Muscle layer of duodenum (tissue), 2 donors: ENCODE measurements around the gene GALNT17.
"Not testable (repeated sequence)": the region's sequence is repeated elsewhere in the genome, so short reads cannot be mapped to it uniquely, and the experiment has no call there.

Experiments used
- H3K27ac ChIP-seq: one replicate; pipeline ENCODE4 v1.7.0; 2013; ENCODE audit warnings: mild to moderate bottlenecking, low read length
- H3K27me3 ChIP-seq: one replicate; pipeline ENCODE4 v1.7.0; 2013; ENCODE audit warnings: low read depth, mild to moderate bottlenecking, control low read depth, low read length
- H3K36me3 ChIP-seq, 2 donors: one replicate each; pipeline ENCODE4 v1.7.0; 2013; ENCODE audit warnings: low read length in 2 of 2, control low read depth in 1 of 2, mild to moderate bottlenecking in 1 of 2; ENCODE audit not compliant: insufficient read depth in 2 of 2, control insufficient read depth in 1 of 2
- H3K4me1 ChIP-seq, 2 donors: one replicate each; pipeline ENCODE4 v1.7.0; 2013; ENCODE audit warnings: low read length in 2 of 2, mild to moderate bottlenecking in 2 of 2, control low read depth in 1 of 2, moderate library complexity in 1 of 2; ENCODE audit not compliant: insufficient read depth in 2 of 2, control insufficient read depth in 1 of 2
- H3K4me3 ChIP-seq, 2 donors: one replicate each; pipeline ENCODE4 v1.7.0; 2013; ENCODE audit warnings: low read length in 2 of 2, low read depth in 1 of 2, mild to moderate bottlenecking in 1 of 2
- H3K9me3 ChIP-seq, 2 donors: one replicate each; pipeline ENCODE4 v1.7.0; 2013; ENCODE audit warnings: low read length in 2 of 2, control low read depth in 1 of 2, mild to moderate bottlenecking in 1 of 2; ENCODE audit not compliant: control insufficient read depth in 1 of 2
- donor health status: healthy.

The GALNT17 gene

GRCh38 chr7:71615017-71615416 is 483.1 kb downstream of the GALNT17 start:
- no peaks in the 10 kb centered on the region for H3K36me3 ChIP-seq
- no peak overlapping the region for H3K27ac ChIP-seq
- peaks cover 0 to 26% of the 10 kb centered on the region in 2 donors for H3K4me1 ChIP-seq
- no peaks in the 10 kb centered on the region for H3K27me3 ChIP-seq
- H3K9me3 ChIP-seq, result no peaks in the 10 kb centered on the region
- H3K4me3 ChIP-seq, result no peak overlapping the region

DNA sequence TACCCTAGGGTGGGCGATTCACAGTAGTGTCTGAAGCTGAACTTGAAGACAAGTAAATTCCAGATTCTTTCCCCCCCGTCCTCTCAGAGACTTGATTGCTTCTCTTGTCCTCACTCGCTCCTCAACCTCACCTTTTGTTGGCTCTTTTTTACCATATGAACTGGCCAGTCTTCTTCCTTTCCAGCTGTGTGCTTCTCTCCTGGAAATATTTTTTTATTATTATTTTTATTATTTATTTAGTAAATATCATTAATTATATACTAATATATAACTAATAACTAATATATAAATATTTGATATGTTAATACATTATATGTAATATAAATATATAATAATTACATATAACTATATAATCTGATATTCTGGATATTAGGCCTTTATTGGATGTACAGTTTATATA is 484.3 kb downstream of the GALNT17 start:
- no peaks in the 10 kb centered on the region for H3K36me3 ChIP-seq
- no peaks in the 10 kb centered on the region for H3K9me3 ChIP-seq
- no peak overlapping the region for H3K27ac ChIP-seq
- no peaks in the 10 kb centered on the region for H3K27me3 ChIP-seq
- H3K4me1 ChIP-seq, result peaks cover 0 to 26% of the 10 kb centered on the region in 2 donors
- no peak overlapping the region for H3K4me3 ChIP-seq

DNA sequence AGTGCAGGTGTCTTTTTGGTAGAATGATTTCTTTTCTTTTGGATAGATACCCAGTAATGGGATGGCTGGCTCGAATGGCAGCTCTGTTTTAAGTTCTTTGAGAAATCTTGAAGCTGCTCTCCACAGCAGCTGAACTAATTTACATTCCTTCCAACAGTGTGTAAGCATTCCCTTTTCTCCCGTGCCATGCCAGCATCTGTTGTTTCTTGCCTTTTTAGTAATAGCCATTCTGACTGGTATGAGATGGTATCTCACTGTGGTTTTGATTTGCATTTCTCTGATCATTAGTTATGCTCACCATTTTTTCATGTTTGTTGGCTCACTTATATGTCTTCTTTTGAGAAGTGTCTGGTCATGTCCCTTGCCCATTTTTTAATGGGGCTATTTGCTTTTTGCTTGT is 486.3 kb downstream of the GALNT17 start:
- Histone ChIP-seq H3K9me3 (no peaks in the 10 kb centered on the region), H3K4me3 (no peak overlapping the region), H3K4me1 (peaks cover 0 to 19% of the 10 kb centered on the region in 2 donors), H3K27me3 (no peaks in the 10 kb centered on the region), H3K27ac (no peak overlapping the region), H3K36me3 (no peaks in the 10 kb centered on the region)

DNA sequence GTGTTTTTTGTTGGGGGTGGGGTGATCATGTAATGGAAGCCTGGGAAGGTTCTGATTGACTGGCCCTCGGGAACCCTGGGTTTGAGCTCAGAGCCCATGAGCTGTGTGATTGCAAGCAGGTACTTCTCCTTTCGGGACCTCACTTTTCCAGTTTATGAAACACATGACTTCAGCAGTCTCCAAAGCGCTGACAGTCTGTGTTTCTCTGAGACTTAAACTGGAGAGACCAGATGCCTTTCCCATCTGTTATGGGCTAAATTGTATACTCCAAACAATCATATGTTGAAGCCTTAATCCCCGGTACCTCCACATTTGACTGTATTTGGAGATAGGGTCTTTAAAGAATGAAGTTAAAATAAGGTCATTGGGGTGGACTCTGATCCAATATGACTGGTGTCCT is 493.6 kb downstream of the GALNT17 start:
- no peaks in the 10 kb centered on the region for H3K36me3 ChIP-seq
- no peaks in the 10 kb centered on the region for H3K9me3 ChIP-seq

GRCh38 chr7:71626206-71626605 is 494.3 kb downstream of the GALNT17 start:
- peaks cover 0 to 4% of the 10 kb centered on the region in 2 donors for H3K4me1 ChIP-seq
- no peaks in the 10 kb centered on the region for H3K27me3 ChIP-seq
- H3K4me3 ChIP-seq, result no peak overlapping the region
- H3K9me3 ChIP-seq, result no peaks in the 10 kb centered on the region
- H3K27ac ChIP-seq, result no peak overlapping the region
- no peaks in the 10 kb centered on the region for H3K36me3 ChIP-seq

More for the DNA sequence above, 493.6 kb downstream of the GALNT17 start:
- H3K4me3 ChIP-seq, result no peak overlapping the region
- H3K27me3 ChIP-seq, result no peaks in the 10 kb centered on the region
- H3K4me1 ChIP-seq, result peaks cover 0 to 4% of the 10 kb centered on the region in 2 donors
- H3K27ac ChIP-seq, result no peak overlapping the region

- H3K9me3 ChIP-seq, result no peaks in the 10 kb centered on the region
- H3K4me1 ChIP-seq, result peaks cover 0 to 4% of the 10 kb centered on the region in 2 donors
- H3K4me3 ChIP-seq, result no peak overlapping the region
- H3K27ac ChIP-seq, result no peak overlapping the region
- no peaks in the 10 kb centered on the region for H3K27me3 ChIP-seq
- H3K36me3 ChIP-seq, result no peaks in the 10 kb centered on the region
Measured at GRCh38 chr7:71627651-71628050, 495.7 kb downstream of the GALNT17 start.

DNA sequence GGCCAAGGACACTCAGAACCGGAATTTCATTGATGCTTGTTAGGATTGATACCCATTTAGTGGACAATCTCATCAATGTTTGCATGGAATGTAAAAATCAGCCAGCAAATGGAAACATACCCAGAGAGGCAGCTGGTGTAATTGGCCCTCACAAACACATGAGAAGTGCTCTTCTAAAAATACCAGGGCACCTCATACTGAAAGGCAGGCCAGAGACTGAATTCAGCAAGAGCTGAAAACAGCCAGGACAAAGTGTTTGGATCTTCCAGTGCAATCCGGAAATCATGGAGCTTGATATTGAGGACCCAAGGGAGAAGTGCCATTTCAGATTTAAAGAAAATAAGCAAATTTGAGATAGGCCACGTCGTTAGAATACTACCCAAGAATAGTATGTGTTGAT is 498.6 kb downstream of the GALNT17 start:
- Histone ChIP-seq H3K9me3 (no peaks in the 10 kb centered on the region), H3K4me1 (peaks cover 0 to 9% of the 10 kb centered on the region in 2 donors), H3K27ac (no peak overlapping the region), H3K4me3 (no peak overlapping the region), H3K27me3 (no peaks in the 10 kb centered on the region), H3K36me3 (no peaks in the 10 kb centered on the region)

- H3K27ac ChIP-seq, result no peak overlapping the region
- no peaks in the 10 kb centered on the region for H3K27me3 ChIP-seq
- no peaks in the 10 kb centered on the region for H3K9me3 ChIP-seq
- H3K4me1 ChIP-seq, result peaks cover 0 to 5% of the 10 kb centered on the region in 2 donors
- no peaks in the 10 kb centered on the region for H3K36me3 ChIP-seq
- H3K4me3 ChIP-seq, result peak overlapping the region in 1 of 2 donors; percentile 14
Measured at GRCh38 chr7:71633551-71634008, 501.6 kb downstream of the GALNT17 start.

GRCh38 chr7:71635849-71636248 is 503.9 kb downstream of the GALNT17 start:
- not testable (repeated sequence) for H3K36me3 ChIP-seq, H3K27me3 ChIP-seq, H3K4me3 ChIP-seq, H3K4me1 ChIP-seq, H3K9me3 ChIP-seq, H3K27ac ChIP-seq

DNA sequence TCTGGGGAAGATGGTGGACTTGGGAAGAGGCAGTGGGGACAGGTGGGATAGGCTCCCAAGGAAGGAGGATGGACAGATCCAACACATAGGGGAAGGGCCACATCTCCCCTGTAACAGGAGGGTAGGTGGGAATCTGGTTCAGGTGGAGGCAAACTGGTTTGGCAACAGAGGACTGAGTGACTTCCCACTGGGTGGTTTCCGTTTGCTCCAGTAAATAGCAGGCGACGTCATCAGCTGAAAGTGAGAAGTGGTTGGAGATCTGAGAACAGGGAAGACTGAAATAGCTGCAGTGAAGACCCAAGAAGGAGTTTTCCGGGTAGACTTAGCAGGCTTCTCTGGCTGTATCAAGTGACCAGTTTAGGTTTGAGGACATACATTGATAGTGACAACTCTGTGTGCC is 504.4 kb downstream of the GALNT17 start:
- no peaks in the 10 kb centered on the region for H3K36me3 ChIP-seq
- H3K4me3 ChIP-seq, result no peak overlapping the region
- H3K4me1 ChIP-seq, result peaks cover 0 to 5% of the 10 kb centered on the region in 2 donors
- no peak overlapping the region for H3K27ac ChIP-seq
- no peaks in the 10 kb centered on the region for H3K9me3 ChIP-seq
- no peaks in the 10 kb centered on the region for H3K27me3 ChIP-seq

- H3K4me3 ChIP-seq, result no peak overlapping the region
- H3K9me3 ChIP-seq, result no peaks in the 10 kb centered on the region
- H3K36me3 ChIP-seq, result no peaks in the 10 kb centered on the region
- peaks cover 0 to 5% of the 10 kb centered on the region in 2 donors for H3K4me1 ChIP-seq
- H3K27ac ChIP-seq, result no peak overlapping the region
- no peaks in the 10 kb centered on the region for H3K27me3 ChIP-seq
Measured at GRCh38 chr7:71637578-71637977, 505.6 kb downstream of the GALNT17 start.

GRCh38 chr7:71638108-71638507 is 506.2 kb downstream of the GALNT17 start:
- H3K27ac ChIP-seq, result no peak overlapping the region
- H3K4me1 ChIP-seq, result peaks cover 0 to 4% of the 10 kb centered on the region in 2 donors

More at GRCh38 chr7:71638108-71638507, 506.2 kb downstream of the GALNT17 start:
- Histone ChIP-seq H3K4me3 (no peak overlapping the region), H3K27me3 (no peaks in the 10 kb centered on the region), H3K9me3 (no peaks in the 10 kb centered on the region), H3K36me3 (no peaks in the 10 kb centered on the region)
